GM23248 (cell line): ENCODE measurements around the gene VKORC1. TPM values are rescaled to one million over a fixed set of nuclear protein-coding genes. Genes with fewer than 3 reads are reported as not detected.

Experiments used
- DNase-seq: peaks from one replicate; pipeline ENCODE4 v3.0.0-alpha.2; 2015
- H2AFZ ChIP-seq: fragments of 200-600 bp; sonication (generic); 2 replicates; pipeline ENCODE4 v1.6.1; 2016; ENCODE audit warnings: antibody characterized with exemption
- H3F3A ChIP-seq: fragments of 200-600 bp; sonication (generic); 2 replicates; pipeline ENCODE4 v1.6.1; 2016; ENCODE audit warnings: mild to moderate bottlenecking, antibody characterized with exemption, mixed run types; ENCODE audit not compliant: insufficient read depth
- H3K27ac ChIP-seq: fragments of 200-600 bp; sonication (generic); 2 replicates; pipeline ENCODE4 v1.5.1; 2016; ENCODE audit warnings: mild to moderate bottlenecking
- H3K27me3 ChIP-seq: fragments of 200-600 bp; sonication (generic); replicated peaks from 2 replicates; pipeline ENCODE4 v1.6.1; 2016; ENCODE audit warnings: mild to moderate bottlenecking; ENCODE audit not compliant: insufficient read depth
- H3K36me3 ChIP-seq: fragments of 200-600 bp; sonication (generic); 2 replicates; pipeline ENCODE4 v1.6.1; 2016; ENCODE audit warnings: low read depth, mild to moderate bottlenecking
- H3K4me1 ChIP-seq: fragments of 200-600 bp; sonication (generic); 2 replicates; pipeline ENCODE4 v1.6.1; 2016; ENCODE audit warnings: mild to moderate bottlenecking; ENCODE audit not compliant: insufficient read depth
- H3K4me2 ChIP-seq: fragments of 200-600 bp; sonication (generic); one replicate; pipeline ENCODE4 v1.6.1; 2016; ENCODE audit warnings: mild to moderate bottlenecking; ENCODE audit not compliant: unreplicated experiment
- H3K4me3 ChIP-seq: fragments of 200-600 bp; sonication (generic); 2 replicates; pipeline ENCODE4 v1.5.1; 2016; ENCODE audit warnings: mild to moderate bottlenecking
- H3K79me2 ChIP-seq: fragments of 200-600 bp; sonication (generic); 2 replicates; pipeline ENCODE4 v1.6.1; 2016; ENCODE audit warnings: mild to moderate bottlenecking; ENCODE audit not compliant: insufficient read depth
- H3K9ac ChIP-seq: fragments of 200-600 bp; sonication (generic); 2 replicates; pipeline ENCODE4 v1.6.1; 2016; ENCODE audit warnings: mild to moderate bottlenecking
- H3K9me2 ChIP-seq: fragments of 200-600 bp; sonication (generic); 2 replicates; pipeline ENCODE4 v1.6.1; 2016; ENCODE audit warnings: mixed run types, mild to moderate bottlenecking, moderate library complexity; ENCODE audit not compliant: insufficient read depth
- H3K9me3 ChIP-seq: fragments of 200-600 bp; sonication (generic); one replicate; pipeline ENCODE4 v1.6.1; 2017; ENCODE audit warnings: low read depth
- H4K20me1 ChIP-seq: fragments of 200-600 bp; sonication (generic); 2 replicates; pipeline ENCODE4 v1.6.0; 2016; ENCODE audit not compliant: insufficient read depth
- EZH2 ChIP-seq: fragments of 200-600 bp; sonication (generic); IDR thresholded peaks from 2 replicates; pipeline ENCODE4 v1.6.1; 2018; ENCODE audit warnings: antibody characterized with exemption, mild to moderate bottlenecking; ENCODE audit not compliant: insufficient read depth, poor library complexity, severe bottlenecking
- EZH2phosphoT487 ChIP-seq: fragments of 200-600 bp; sonication (generic); IDR thresholded peaks from 2 replicates; pipeline ENCODE4 v1.6.1; 2018; ENCODE audit warnings: antibody characterized with exemption, moderate library complexity, mild to moderate bottlenecking, low read depth; ENCODE audit not compliant: insufficient read depth
- WGBS, 2 experiments: methylation state at CpG; one replicate each; pipeline ENCODE4 v1.1.6; 2015 to 2017; ENCODE audit warnings: low lambda C conversion rate in 2 of 2, low coverage in 1 of 2; ENCODE audit errors: missing lambda C conversion rate in 2 of 2; 5-methylcytosine and 5-hydroxymethylcytosine counted together
- in situ Hi-C: fragments of 300-500 bp; cut with MboI; formaldehyde crosslinking; loops from 2 replicates; pipeline ENCODE4 v1.15.0; 2020
- polyA plus RNA-seq: library from polyadenylated mRNA; unstranded; fragments of >200 nt; fragmentation: Nextera tagmentation; extraction: Ambion mirVana; gene quantifications from 2 replicates; pipeline ENCODE4 v1.2.1, GENCODE V29; 2016
- total RNA-seq: library from RNA; depleted of rRNA; stranded (reverse); fragments of >200 nt; shearing (Covaris generic); gene quantifications from 2 replicates; pipeline ENCODE4 v1.2.3, GENCODE V29; 2014

The VKORC1 gene
- total and polyA plus RNA-seq, 2 experiments from 2014 or later, result 480 to 535 TPM

- TF ChIP-seq EZH2phosphoT487 (no peak), EZH2 (no peak)
- Histone ChIP-seq H3K9ac (no peak overlapping the region), H3K9me2 (no peaks in the 10 kb centered on the region), H2AFZ (no peak overlapping the region), H3K4me2 (no peak overlapping the region), H4K20me1 (no peaks in the 10 kb centered on the region), H3K36me3 (no peaks in the 10 kb centered on the region), H3F3A (no peaks in the 10 kb centered on the region), H3K79me2 (no peaks in the 10 kb centered on the region), H3K27ac (no peak overlapping the region), H3K9me3 (no peaks in the 10 kb centered on the region), H3K4me3 (no peak overlapping the region), H3K4me1 (no peaks in the 10 kb centered on the region), H3K27me3 (no peaks in the 10 kb centered on the region)
- in situ Hi-C loops, result no loop called here
- 74 to 84% methylated on average over 6 of the region's 6 CpGs for WGBS, 2 experiments
- DNase-seq, result no peak
Measured at GRCh38 chr16:31133046-31133501, 38.5 kb upstream of the VKORC1 start.

DNA sequence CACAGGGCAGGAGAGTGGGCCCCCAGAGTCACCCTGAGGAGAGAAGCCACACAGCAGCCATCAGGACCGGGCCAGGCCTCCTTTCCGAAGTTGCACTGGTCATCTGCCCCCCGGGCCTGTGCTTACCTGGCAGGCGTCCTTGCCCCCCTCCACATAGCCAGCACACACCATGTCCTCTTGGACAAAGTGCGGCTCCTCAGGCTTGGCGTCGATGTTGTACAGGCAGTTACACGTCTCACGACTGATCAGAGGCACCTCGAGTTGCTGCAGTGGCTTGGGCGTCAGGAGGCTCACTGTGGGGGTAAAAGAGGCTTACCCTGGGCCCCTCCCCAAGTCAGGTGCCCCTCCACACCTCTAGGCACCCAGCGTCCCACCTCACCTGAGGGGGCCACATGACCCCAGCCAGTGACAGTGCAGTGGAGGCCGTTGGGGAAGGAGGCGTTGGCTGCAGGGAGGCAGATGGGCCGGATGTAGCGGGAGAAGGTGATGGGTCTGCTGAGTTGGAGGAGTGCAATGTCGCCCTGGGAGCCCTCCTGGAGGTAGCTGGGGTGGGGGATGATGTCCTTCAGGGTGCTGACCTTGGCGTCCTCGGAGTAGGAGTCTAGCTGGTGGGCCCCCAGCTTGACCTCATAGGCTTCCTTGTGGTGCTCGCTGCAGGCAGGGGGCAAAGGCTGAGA is 37.8 kb upstream of the VKORC1 start:
- Histone ChIP-seq H3K27ac (no peak overlapping the region), H3K9me3 (no peaks in the 10 kb centered on the region), H3K36me3 (no peaks in the 10 kb centered on the region), H3K9me2 (no peaks in the 10 kb centered on the region), H2AFZ (no peak overlapping the region), H3K4me3 (no peak overlapping the region), H3K9ac (no peak overlapping the region), H3K4me1 (no peaks in the 10 kb centered on the region), H3F3A (no peaks in the 10 kb centered on the region), H3K27me3 (no peaks in the 10 kb centered on the region), H3K4me2 (no peak overlapping the region), H4K20me1 (no peaks in the 10 kb centered on the region), H3K79me2 (no peaks in the 10 kb centered on the region)
- DNase-seq, result no peak
- TF ChIP-seq EZH2phosphoT487, result no peak
- TF ChIP-seq EZH2, result no peak
- WGBS, 2 experiments, result 92 to 96% methylated on average over 20 of the region's 20 CpGs
- in situ Hi-C loops, result no loop called here

GRCh38 chr16:31131841-31132271 is 37.3 kb upstream of the VKORC1 start:
- no peaks in the 10 kb centered on the region for H3F3A ChIP-seq
- DNase-seq, result no peak
- in situ Hi-C loops, result no loop called here

DNA sequence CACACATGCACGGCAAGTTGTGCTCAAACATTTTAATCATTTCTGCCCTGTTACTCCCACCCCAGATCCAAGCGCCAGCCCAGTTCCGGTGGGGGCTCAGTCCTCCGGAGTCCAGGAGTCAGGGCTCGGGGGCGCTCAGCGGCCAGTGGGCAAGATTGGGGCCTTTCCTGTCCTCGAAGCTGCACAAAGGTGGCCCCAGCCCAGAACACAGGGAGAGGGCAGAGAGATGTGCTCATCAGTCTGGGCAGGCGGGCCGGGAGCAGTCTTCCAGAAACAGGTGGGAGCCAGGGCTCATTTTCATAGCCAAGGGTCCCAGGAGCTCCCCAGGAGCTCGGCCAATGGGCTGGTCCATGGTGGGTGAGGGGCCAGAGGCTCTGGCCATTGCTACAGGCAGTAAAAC is 36.8 kb upstream of the VKORC1 start:
- DNase-seq, result no peak
- H3K4me1 ChIP-seq, result no peaks in the 10 kb centered on the region
- no peak overlapping the region for H2AFZ ChIP-seq
- WGBS, 2 experiments, result 88 to 90% methylated on average over 11 of the region's 11 CpGs
- no peak overlapping the region for H3K4me2 ChIP-seq
- H3F3A ChIP-seq, result no peaks in the 10 kb centered on the region
- H3K79me2 ChIP-seq, result no peaks in the 10 kb centered on the region
- no peak for TF ChIP-seq EZH2
- no peak for TF ChIP-seq EZH2phosphoT487
- H3K9ac ChIP-seq, result no peak overlapping the region
- H3K4me3 ChIP-seq, result no peak overlapping the region
- no peaks in the 10 kb centered on the region for H3K36me3 ChIP-seq
- H3K27me3 ChIP-seq, result no peaks in the 10 kb centered on the region
- H3K9me2 ChIP-seq, result no peaks in the 10 kb centered on the region
- in situ Hi-C loops, result no loop called here
- H3K27ac ChIP-seq, result no peak overlapping the region
- no peaks in the 10 kb centered on the region for H3K9me3 ChIP-seq
- H4K20me1 ChIP-seq, result no peaks in the 10 kb centered on the region

More at GRCh38 chr16:31131841-31132271, 37.3 kb upstream of the VKORC1 start:
- Histone ChIP-seq H3K4me2 (no peak overlapping the region), H3K9me3 (no peaks in the 10 kb centered on the region), H3K9me2 (no peaks in the 10 kb centered on the region), H3K4me3 (no peak overlapping the region), H4K20me1 (no peaks in the 10 kb centered on the region), H3K4me1 (no peaks in the 10 kb centered on the region), H3K27ac (no peak overlapping the region), H3K36me3 (no peaks in the 10 kb centered on the region), H3K27me3 (no peaks in the 10 kb centered on the region), H3K79me2 (no peaks in the 10 kb centered on the region), H3K9ac (no peak overlapping the region), H2AFZ (no peak overlapping the region)
- no peak for TF ChIP-seq EZH2
- TF ChIP-seq EZH2phosphoT487, result no peak
- WGBS, 2 experiments, result 78 to 80% methylated on average over 5 of the region's 5 CpGs
